Measurements from ENCODE around the gene NFATC1. TPM values are rescaled to one million over a fixed set of nuclear protein-coding genes. Genes with fewer than 3 reads are reported as not detected.

NFATC1 gene
- total RNA-seq, 4 donors from 2014 or later: 0.79 to 4.8 (median 2.6) TPM

DNA sequence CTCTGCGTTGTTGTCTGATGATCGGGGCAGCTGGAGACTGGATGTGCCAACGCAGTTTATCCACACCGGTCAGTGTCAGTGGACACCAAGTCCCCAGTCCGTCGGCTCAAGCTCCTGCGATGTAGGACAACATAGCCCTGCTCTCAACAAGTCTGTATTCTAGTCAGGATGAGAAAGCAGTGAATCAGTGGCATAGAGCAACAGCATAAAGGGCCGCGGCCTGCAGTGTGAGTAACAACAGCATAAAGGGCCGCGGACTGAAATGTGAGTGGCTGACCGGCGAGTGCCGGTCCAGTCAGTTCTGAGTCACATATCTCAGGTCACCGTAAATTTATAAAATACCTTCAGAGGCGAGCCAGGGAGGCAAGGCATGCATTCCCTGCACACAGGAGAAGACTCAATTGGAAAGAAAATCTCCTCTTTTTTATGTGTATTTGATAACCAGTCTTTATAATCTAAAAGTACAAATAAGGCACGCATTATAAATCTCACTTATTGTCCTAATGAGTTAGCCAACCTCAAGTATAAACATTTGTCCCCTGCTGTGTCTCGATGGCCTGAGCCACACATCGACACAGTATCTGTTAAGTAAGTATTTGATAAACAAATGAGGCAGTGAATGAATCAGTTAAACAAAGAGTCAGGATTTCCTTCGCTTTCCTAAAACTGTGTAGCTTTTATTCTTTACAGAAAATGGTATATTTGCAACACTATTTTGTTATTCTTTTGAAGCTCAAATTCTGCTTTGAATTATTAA, 33.8 kb upstream of the NFATC1 start:
- no peak for TF ChIP-seq POLR2A (IDR thresholded peaks at IDR 0.05)
- TF ChIP-seq CTCF (IDR thresholded peaks at IDR 0.05): no peak
- Histone ChIP-seq H3K4me1 (no peaks in the 10 kb centered on the region), H3K27ac (no peak overlapping the region), H3K36me3 (peaks cover 0 to 81% (median 0%) of the 10 kb centered on the region in 3 donors), H3K27me3 (no peaks in the 10 kb centered on the region), H3K9me3 (no peaks in the 10 kb centered on the region), H3K4me3 (no peak overlapping the region)
- no peak for DNase-seq
- 82 to 88% methylated on average over 20 of the region's 20 CpGs for WGBS, 2 donors
- intact Hi-C loops (cut with DNase I): no loop called here

DNA sequence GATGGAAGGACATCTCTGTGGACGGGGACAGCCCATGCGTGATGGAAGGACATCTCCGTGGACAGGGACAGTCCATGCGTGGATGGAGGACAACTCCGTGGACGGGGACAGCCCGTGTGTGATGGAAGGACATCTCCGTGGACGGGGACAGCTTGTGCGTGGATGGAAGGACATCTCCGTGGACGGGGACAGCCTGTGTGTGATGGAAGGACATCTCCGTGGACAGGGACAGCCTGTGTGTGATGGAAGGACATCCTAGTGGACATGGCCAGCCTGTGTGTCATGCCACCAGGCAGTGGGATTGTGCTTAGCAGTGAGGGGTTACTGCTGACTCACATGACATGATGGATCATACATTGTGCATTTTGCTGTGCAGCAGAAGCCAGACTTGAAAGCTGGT, 30.0 kb upstream of the NFATC1 start:
- intact Hi-C loops (cut with DNase I): no loop called here
- no peaks in the 10 kb centered on the region for H3K9me3 ChIP-seq
- DNase-seq: no peak
- H3K4me3 ChIP-seq: no peak overlapping the region
- H3K36me3 ChIP-seq: peaks cover 0 to 71% (median 0%) of the 10 kb centered on the region in 3 donors
- 92 to 100% methylated on average over 1 to 13 of the region's 13 CpGs for WGBS, 2 donors
- TF ChIP-seq POLR2A (IDR thresholded peaks at IDR 0.05): no peak
- H3K27me3 ChIP-seq: no peaks in the 10 kb centered on the region
- peaks cover 0 to 10% (median 0%) of the 10 kb centered on the region in 3 donors for H3K4me1 ChIP-seq
- H3K27ac ChIP-seq: no peak overlapping the region

DNA sequence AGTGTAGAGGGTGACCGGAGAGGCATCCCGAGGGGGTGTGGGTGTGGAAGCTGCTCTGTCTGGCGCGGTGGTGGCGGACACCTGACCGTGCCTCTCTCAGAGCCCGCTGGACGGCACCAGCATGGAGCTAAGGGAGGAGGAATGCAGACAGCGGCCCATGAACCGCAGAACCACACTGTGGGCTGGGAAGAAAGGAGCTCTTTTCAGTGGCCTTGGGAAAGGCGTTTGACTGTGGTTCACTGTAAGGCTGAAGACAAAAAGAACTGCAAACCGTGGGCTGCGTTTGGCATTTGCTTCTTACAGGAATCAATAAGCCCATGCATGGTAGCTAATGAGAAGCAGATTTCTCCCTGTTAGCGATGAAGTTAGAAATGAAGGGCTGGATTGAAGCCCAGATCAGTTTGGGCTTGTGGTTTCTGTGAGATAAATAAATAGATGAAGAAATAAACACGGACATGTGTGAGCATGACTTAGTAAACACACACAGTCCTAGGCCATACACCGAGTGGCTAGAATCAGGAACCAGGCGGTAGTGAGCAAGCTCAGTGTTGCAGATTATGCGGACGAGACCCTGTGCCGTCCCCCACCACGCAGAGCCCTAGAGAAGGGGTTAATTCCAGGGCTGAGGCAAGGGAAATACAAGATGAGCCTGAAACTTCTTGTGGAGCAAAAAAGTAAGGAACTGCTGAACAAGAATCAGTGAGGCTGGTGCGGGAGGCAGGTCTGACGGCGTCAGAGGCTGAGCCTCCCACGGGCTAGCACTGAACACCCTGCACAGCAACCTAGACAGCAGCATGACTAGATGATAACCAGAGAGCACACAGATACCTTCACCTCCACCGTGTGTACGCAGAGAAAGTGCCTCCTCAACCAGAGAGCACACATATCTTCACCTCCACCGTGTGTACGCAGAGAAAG, 29.3 kb upstream of the NFATC1 start:
- Histone ChIP-seq H3K9me3 (no peaks in the 10 kb centered on the region), H3K36me3 (peaks cover 0 to 66% (median 0%) of the 10 kb centered on the region in 3 donors), H3K4me1 (peaks cover 0 to 10% (median 0%) of the 10 kb centered on the region in 3 donors), H3K27ac (no peak overlapping the region), H3K4me3 (no peak overlapping the region), H3K27me3 (no peaks in the 10 kb centered on the region)
- no peak for DNase-seq
- TF ChIP-seq CTCF (IDR thresholded peaks at IDR 0.05) (no peak), POLR2A (IDR thresholded peaks at IDR 0.05) (no peak)
- WGBS, 2 donors: 75 to 79% methylated on average over 27 to 29 of the region's 29 CpGs
- intact Hi-C loops (cut with DNase I): no loop called here

GRCh38 chr18:79367480-79367879, 28.2 kb upstream of the NFATC1 start:
- no peaks in the 10 kb centered on the region for H3K9me3 ChIP-seq
- H3K4me3 ChIP-seq: no peak overlapping the region
- intact Hi-C loops (cut with DNase I): no loop called here
- no peak overlapping the region for H3K27ac ChIP-seq
- DNase-seq: no peak
- peaks cover 0 to 64% (median 0%) of the 10 kb centered on the region in 3 donors for H3K36me3 ChIP-seq
- no peak for TF ChIP-seq CTCF (IDR thresholded peaks at IDR 0.05)
- TF ChIP-seq POLR2A (IDR thresholded peaks at IDR 0.05): no peak
- H3K4me1 ChIP-seq: peaks cover 0 to 10% (median 0%) of the 10 kb centered on the region in 3 donors
- H3K27me3 ChIP-seq: no peaks in the 10 kb centered on the region
- WGBS, 2 donors: 90 to 97% methylated on average over 2 to 6 of the region's 8 CpGs

DNA sequence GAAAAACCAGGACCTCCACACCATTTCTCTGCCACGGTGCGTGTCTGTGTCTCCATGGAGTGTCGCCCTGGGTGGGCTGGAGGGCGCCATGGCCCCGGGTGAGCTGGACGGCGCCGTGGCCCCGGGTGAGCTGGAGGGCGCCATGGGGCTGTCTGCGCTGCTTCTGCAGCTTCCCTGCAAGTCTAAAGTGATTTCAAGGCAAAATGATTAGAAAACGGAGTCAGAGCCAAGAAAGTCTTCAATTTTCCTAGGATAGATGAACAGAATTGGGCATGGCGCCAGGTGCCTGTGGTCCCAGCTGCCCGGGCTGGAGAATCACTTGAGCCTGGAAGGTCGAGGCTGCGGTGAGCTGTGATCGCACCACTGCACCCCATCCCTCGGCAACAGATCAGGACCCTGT, 27.7 kb upstream of the NFATC1 start:
- no peak overlapping the region for H3K27ac ChIP-seq
- H3K36me3 ChIP-seq: peaks cover 0 to 59% (median 0%) of the 10 kb centered on the region in 3 donors
- no peaks in the 10 kb centered on the region for H3K27me3 ChIP-seq
- 69 to 73% methylated on average over 7 to 10 of the region's 18 CpGs for WGBS, 2 donors
- DNase-seq: no peak
- H3K4me1 ChIP-seq: peaks cover 0 to 10% (median 0%) of the 10 kb centered on the region in 3 donors
- intact Hi-C loops (cut with DNase I): no loop called here
- no peak for TF ChIP-seq CTCF (IDR thresholded peaks at IDR 0.05)
- TF ChIP-seq POLR2A (IDR thresholded peaks at IDR 0.05): no peak
- no peak overlapping the region for H3K4me3 ChIP-seq
- H3K9me3 ChIP-seq: no peaks in the 10 kb centered on the region

All from esophagus squamous epithelium (tissue), 5 donors.